LNCaP clone FGC (cell line): ENCODE data around the gene RGS14.
"Not testable (repeated sequence)": the region's sequence is repeated elsewhere in the genome, so short reads cannot be mapped to it uniquely, and the experiment has no call there.

Experiments used
- DNase-seq: peaks from one replicate; pipeline ENCODE4 v3.0.0-alpha.2; 2011; ENCODE audit warnings: low read depth
- H3K4me3 ChIP-seq: 2 replicates; pipeline ENCODE4 v1.5.1; 2011; ENCODE audit warnings: mild to moderate bottlenecking, low read depth, low read length, control low read depth
- CTCF ChIP-seq: IDR thresholded peaks from 2 replicates; pipeline ENCODE4 v1.5.1; 2012; ENCODE audit warnings: mild to moderate bottlenecking; ENCODE audit not compliant: control insufficient read depth, insufficient read depth; ENCODE audit errors: extremely low read depth

Gene RGS14

GRCh38 chr5:177372034-177372896 lies 14.5 kb downstream of the RGS14 start:
- no peak for TF ChIP-seq CTCF
- H3K4me3 ChIP-seq, result no peak overlapping the region
- DNase-seq, result no peak

- no peak overlapping the region for H3K4me3 ChIP-seq
- TF ChIP-seq CTCF, result no peak
- DNase-seq, result no peak
These were observed 15.2 kb downstream of the RGS14 start for GRCh38 chr5:177372910-177373309.

GRCh38 chr5:177373806-177374205 lies 16.1 kb downstream of the RGS14 start:
- DNase-seq, result no peak
- no peak for TF ChIP-seq CTCF

GRCh38 chr5:177374211-177374610 lies 16.5 kb downstream of the RGS14 start:
- H3K4me3 ChIP-seq, result no peak overlapping the region
- no peak for TF ChIP-seq CTCF
- DNase-seq, result no peak

More at GRCh38 chr5:177373806-177374205, 16.1 kb downstream of the RGS14 start:
- no peak overlapping the region for H3K4me3 ChIP-seq

GRCh38 chr5:177375516-177375915 lies 17.8 kb downstream of the RGS14 start:
- H3K4me3 ChIP-seq, DNase-seq: not testable (repeated sequence)

GRCh38 chr5:177376107-177376506 lies 18.4 kb downstream of the RGS14 start:
- no peak for DNase-seq
- no peak overlapping the region for H3K4me3 ChIP-seq
- no peak for TF ChIP-seq CTCF

- TF ChIP-seq CTCF, result no peak
- no peak for DNase-seq
- no peak overlapping the region for H3K4me3 ChIP-seq
These were observed 20.4 kb downstream of the RGS14 start for GRCh38 chr5:177377851-177378776.
